Measurements from ENCODE around the gene PRPF19. TPM values are rescaled to one million over a fixed set of nuclear protein-coding genes. Genes with fewer than 3 reads are reported as not detected.

Gene PRPF19
- total RNA-seq, 2 experiments from 2014 or later: 120 to 153 TPM

DNA sequence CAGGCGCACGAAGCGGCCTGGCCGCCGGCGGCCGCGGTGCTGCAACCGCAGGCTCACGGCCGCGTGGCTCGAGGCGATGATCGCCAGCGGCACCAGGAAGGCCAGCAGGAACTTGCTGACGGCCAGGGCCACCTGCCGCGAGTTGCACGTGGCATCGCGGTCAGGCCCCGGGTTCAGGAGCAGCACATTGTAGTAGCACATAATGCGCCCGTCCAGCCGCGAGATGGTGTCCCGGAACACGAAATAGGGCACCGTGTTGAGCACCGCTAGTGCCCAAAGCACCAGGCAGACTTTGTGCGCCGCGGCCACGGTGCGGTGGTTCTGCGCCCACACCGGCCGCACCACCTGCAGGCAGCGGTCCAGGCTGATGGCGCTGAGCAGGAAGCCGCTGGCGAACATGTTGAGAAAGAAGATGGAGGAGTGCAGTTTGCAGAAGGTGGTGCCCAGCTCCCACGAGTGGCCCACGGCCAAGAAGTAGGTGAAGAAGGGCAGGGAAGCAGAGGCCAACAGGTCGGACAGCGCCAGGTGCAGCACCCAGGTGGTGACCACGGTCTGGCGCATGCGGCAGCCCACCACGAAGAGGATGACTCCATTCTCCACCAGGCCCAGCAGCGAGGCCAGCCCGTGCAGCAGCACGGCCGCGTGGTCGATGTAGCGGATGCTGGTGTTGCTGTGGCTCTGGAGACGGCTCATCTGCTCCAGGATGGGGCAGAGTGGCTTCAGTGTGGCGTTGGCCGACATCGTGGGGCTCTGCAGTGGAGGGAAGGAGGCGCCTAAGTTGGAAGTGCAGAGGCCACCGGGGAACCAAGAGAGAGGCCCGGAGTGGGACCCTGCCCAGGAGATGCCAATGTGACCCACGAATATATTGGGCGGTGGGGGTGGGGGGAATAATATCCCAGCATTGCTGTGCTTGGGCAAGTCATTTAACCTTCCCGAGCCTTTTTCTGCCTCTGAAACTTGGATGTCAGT lies 53.1 kb downstream of the PRPF19 start:
- TF ChIP-seq, protein P1, sequence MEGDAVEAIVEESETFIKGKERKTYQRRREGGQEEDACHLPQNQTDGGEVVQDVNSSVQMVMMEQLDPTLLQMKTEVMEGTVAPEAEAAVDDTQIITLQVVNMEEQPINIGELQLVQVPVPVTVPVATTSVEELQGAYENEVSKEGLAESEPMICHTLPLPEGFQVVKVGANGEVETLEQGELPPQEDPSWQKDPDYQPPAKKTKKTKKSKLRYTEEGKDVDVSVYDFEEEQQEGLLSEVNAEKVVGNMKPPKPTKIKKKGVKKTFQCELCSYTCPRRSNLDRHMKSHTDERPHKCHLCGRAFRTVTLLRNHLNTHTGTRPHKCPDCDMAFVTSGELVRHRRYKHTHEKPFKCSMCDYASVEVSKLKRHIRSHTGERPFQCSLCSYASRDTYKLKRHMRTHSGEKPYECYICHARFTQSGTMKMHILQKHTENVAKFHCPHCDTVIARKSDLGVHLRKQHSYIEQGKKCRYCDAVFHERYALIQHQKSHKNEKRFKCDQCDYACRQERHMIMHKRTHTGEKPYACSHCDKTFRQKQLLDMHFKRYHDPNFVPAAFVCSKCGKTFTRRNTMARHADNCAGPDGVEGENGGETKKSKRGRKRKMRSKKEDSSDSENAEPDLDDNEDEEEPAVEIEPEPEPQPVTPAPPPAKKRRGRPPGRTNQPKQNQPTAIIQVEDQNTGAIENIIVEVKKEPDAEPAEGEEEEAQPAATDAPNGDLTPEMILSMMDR (conservative IDR thresholded peaks at IDR 0.05; ENCODE audit: low read length): no peak
- no peak for DNase-seq (ENCODE audit: low spot score)
- no peak overlapping the region for H3K4me2 ChIP-seq (ENCODE audit: low read length)
- BruUV-seq (replicated peaks): no TSS peak
- H2AFZ ChIP-seq (ENCODE audit: low read length): no peak overlapping the region
- H4K20me1 ChIP-seq (ENCODE audit: insufficient read depth, low read length): no peaks in the 10 kb centered on the region
- peaks cover 53% of the 10 kb centered on the region for H3K36me3 ChIP-seq (ENCODE audit: insufficient read depth, low read length)
- CTCF ChIA-PET (ENCODE audit: unreplicated experiment): no interaction called here
- intact Hi-C loops (cut with micrococcal nuclease; ENCODE audit: unreplicated experiment): no loop called here
- no peaks in the 10 kb centered on the region for H3K79me2 ChIP-seq (ENCODE audit: insufficient read depth, low read depth, low read length)
- H3K4me1 ChIP-seq (ENCODE audit: insufficient read depth, low read length, poor library complexity, severe bottlenecking): peaks cover under 1% of the 10 kb centered on the region
- no peak overlapping the region for H3K4me3 ChIP-seq (ENCODE audit: low read depth, low read length, poor library complexity, severe bottlenecking)
- H3K9me3 ChIP-seq (ENCODE audit: low read length): no peaks in the 10 kb centered on the region
- POLR2A ChIA-PET: no interaction called here
- H3K9me2 ChIP-seq (ENCODE audit: insufficient read depth, low read length): no peaks in the 10 kb centered on the region
- H3K27ac ChIP-seq (ENCODE audit: low read depth, low read length, poor library complexity, severe bottlenecking): no peak overlapping the region

- no peaks in the 10 kb centered on the region for H3K9me2 ChIP-seq (ENCODE audit: insufficient read depth, low read length)
- no peak overlapping the region for H3K27ac ChIP-seq (ENCODE audit: low read depth, low read length, poor library complexity, severe bottlenecking)
- H3K4me3 ChIP-seq (ENCODE audit: low read depth, low read length, poor library complexity, severe bottlenecking): no peak overlapping the region
- POLR2A ChIA-PET: no interaction called here
- no TSS peak for BruUV-seq (replicated peaks)
- no peaks in the 10 kb centered on the region for H3K4me1 ChIP-seq (ENCODE audit: insufficient read depth, low read length, poor library complexity, severe bottlenecking)
- CTCF ChIA-PET (ENCODE audit: unreplicated experiment): no interaction called here
- no peaks in the 10 kb centered on the region for H3K9me3 ChIP-seq (ENCODE audit: low read length)
- TF ChIP-seq, protein P1 (conservative IDR thresholded peaks at IDR 0.05; ENCODE audit: low read length): no peak
- TF ChIP-seq EZH2phosphoT487 (IDR thresholded peaks at IDR 0.05; ENCODE audit: borderline replicate concordance, low read depth, low read length): no peak
- H3K79me2 ChIP-seq (ENCODE audit: insufficient read depth, low read depth, low read length): no peaks in the 10 kb centered on the region
- no peak for DNase-seq (ENCODE audit: low spot score)
- H3K4me2 ChIP-seq (ENCODE audit: low read length): no peak overlapping the region
- intact Hi-C loops (cut with micrococcal nuclease; ENCODE audit: unreplicated experiment): no loop called here
- H3K36me3 ChIP-seq (ENCODE audit: insufficient read depth, low read length): peaks cover 62% of the 10 kb centered on the region
- no peaks in the 10 kb centered on the region; the same call in 1 of the 2 replicates for H4K20me1 ChIP-seq (ENCODE audit: insufficient read depth, low read length)
- no peak overlapping the region for H2AFZ ChIP-seq (ENCODE audit: low read length)
These were observed 54.0 kb downstream of the PRPF19 start for GRCh38 chr11:60852117-60852981.

All from OCI-LY7 (cell line).